HepG2 (cell line): ENCODE measurements around the gene PEAK3. TPM values are rescaled to one million over a fixed set of nuclear protein-coding genes. Genes with fewer than 3 reads are reported as not detected.

Experiments used
- GMEB2 ChIP-seq: IDR thresholded peaks from 2 replicates; pipeline ENCODE4 v1.6.1; 2016; ENCODE audit warnings: missing biosample characterization, missing genetic modification reagents, low read depth
- HOXA7 ChIP-seq: sonication (generic); formaldehyde crosslinking; IDR thresholded peaks from 2 replicates; pipeline ENCODE4 v1.8.1; 2022; ENCODE audit warnings: mild to moderate bottlenecking, missing genetic modification reagents, moderate library complexity
- JUN ChIP-seq: sonication (generic); formaldehyde crosslinking; IDR thresholded peaks from 2 replicates; pipeline ENCODE4 v1.4.0; 2020; ENCODE audit warnings: mild to moderate bottlenecking, missing genetic modification reagents
- MEIS1 ChIP-seq: sonication (generic); formaldehyde crosslinking; IDR thresholded peaks from 2 replicates; pipeline ENCODE4 v1.9.0; 2021; ENCODE audit warnings: mild to moderate bottlenecking, missing genetic modification reagents, moderate library complexity, borderline replicate concordance
- NFYC ChIP-seq: IDR thresholded peaks from 2 replicates; pipeline ENCODE4 v1.6.1; 2016; ENCODE audit warnings: missing genetic modification reagents, missing compliant biosample characterization
- POLR2G ChIP-seq: fragments of 200-400 bp; formaldehyde crosslinking; IDR thresholded peaks from 2 replicates; pipeline ENCODE4 v1.6.1; 2018; ENCODE audit warnings: mild to moderate bottlenecking, low read depth, low read length, moderate library complexity
- TBX2 ChIP-seq: sonication (generic); formaldehyde crosslinking; IDR thresholded peaks from 2 replicates; pipeline ENCODE4 v1.5.0; 2020; ENCODE audit warnings: missing genetic modification reagents, mild to moderate bottlenecking, borderline replicate concordance
- ZNF557 ChIP-seq: sonication (generic); formaldehyde crosslinking; IDR thresholded peaks from 2 replicates; pipeline ENCODE4 v1.4.0; 2020; ENCODE audit warnings: missing genetic modification reagents
- ZNF577 ChIP-seq: sonication (generic); formaldehyde crosslinking; IDR thresholded peaks from 2 replicates; pipeline ENCODE4 v1.4.0; 2020; ENCODE audit warnings: mild to moderate bottlenecking, low read depth, missing genetic modification reagents, borderline replicate concordance
- ZNF703 ChIP-seq: sonication (generic); formaldehyde crosslinking; IDR thresholded peaks from 2 replicates; pipeline ENCODE4 v1.5.1; 2020; ENCODE audit warnings: missing genetic modification reagents, mild to moderate bottlenecking, moderate library complexity, borderline replicate concordance
- ZNF780A ChIP-seq: sonication (generic); formaldehyde crosslinking; IDR thresholded peaks from 2 replicates; pipeline ENCODE4 v1.8.0; 2022; ENCODE audit warnings: mild to moderate bottlenecking, missing genetic modification reagents, moderate library complexity
- polyA plus RNA-seq, 8 experiments: library from polyadenylated mRNA; depleted of rRNA in 3 of 8; stranded (reverse) in 7 of 8; unstranded in 1 of 8; fragments of >200 nt; fragmentation: Illumina TruSeq in 4 of 8; extraction: Trizol in 4 of 8; gene quantifications; 2 replicates each; pipeline versions ENCODE4 v1.2.1 to v1.2.3, GENCODE V29; 2011 to 2016; ENCODE audit warnings: low read depth in 4 of 8, missing spikeins in 1 of 8, mixed read lengths in 1 of 8; ENCODE audit not compliant: insufficient read depth in 1 of 8
- total RNA-seq, 5 experiments: library from RNA; depleted of rRNA; stranded (reverse); fragments of >200 nt; fragmentation: Illumina TruSeq; extraction: Trizol; gene quantifications; 2 replicates each; pipeline ENCODE4 v1.2.3, GENCODE V29; 2016; ENCODE audit warnings: low read depth in 1 of 5
- TF ChIP-seq, protein P1 (sequence below): IDR thresholded peaks from 2 replicates; pipeline ENCODE4 v1.4.0; 2020; ENCODE audit warnings: mild to moderate bottlenecking, missing genetic modification reagents
- TF ChIP-seq, protein P2 (sequence below): sonication (generic); formaldehyde crosslinking; conservative IDR thresholded peaks from 2 replicates; pipeline ENCODE4 v1.8.0; 2022; ENCODE audit warnings: low read depth, missing genetic modification reagents
- TF ChIP-seq, protein P3 (sequence below): sonication (generic); formaldehyde crosslinking; IDR thresholded peaks from 2 replicates; pipeline ENCODE4 v1.5.0; 2020; ENCODE audit warnings: mild to moderate bottlenecking, missing genetic modification reagents, borderline replicate concordance
- TF ChIP-seq, protein P4 (sequence below): sonication (generic); formaldehyde crosslinking; conservative IDR thresholded peaks from 2 replicates; pipeline ENCODE4 v1.4.0; 2020; ENCODE audit warnings: mild to moderate bottlenecking, missing genetic modification reagents, moderate library complexity

PEAK3 gene
- total and polyA plus RNA-seq, 2 of the 13 experiments (the other 11 are each of a cell fraction or from before 2014, with no cell fraction given) = not detected

GRCh38 chr19:2237051-2237868 is 44.7 kb downstream of the PEAK3 start (continued):
- TF ChIP-seq MEIS1 (CRISPR knock-in tag) (no peak), NFYC (CRISPR knock-in tag) (no peak), ZNF577 (CRISPR knock-in tag) (no peak), ZNF703 (CRISPR knock-in tag) (no peak), POLR2G (no peak), HOXA7 (no peak), TBX2 (CRISPR knock-in tag) (no peak), GMEB2 (CRISPR knock-in tag) (no peak), ZNF780A (CRISPR knock-in tag) (no peak), ZNF557 (CRISPR knock-in tag) (no peak), JUN (CRISPR knock-in tag) (no peak)
- TF ChIP-seq, protein P1, sequence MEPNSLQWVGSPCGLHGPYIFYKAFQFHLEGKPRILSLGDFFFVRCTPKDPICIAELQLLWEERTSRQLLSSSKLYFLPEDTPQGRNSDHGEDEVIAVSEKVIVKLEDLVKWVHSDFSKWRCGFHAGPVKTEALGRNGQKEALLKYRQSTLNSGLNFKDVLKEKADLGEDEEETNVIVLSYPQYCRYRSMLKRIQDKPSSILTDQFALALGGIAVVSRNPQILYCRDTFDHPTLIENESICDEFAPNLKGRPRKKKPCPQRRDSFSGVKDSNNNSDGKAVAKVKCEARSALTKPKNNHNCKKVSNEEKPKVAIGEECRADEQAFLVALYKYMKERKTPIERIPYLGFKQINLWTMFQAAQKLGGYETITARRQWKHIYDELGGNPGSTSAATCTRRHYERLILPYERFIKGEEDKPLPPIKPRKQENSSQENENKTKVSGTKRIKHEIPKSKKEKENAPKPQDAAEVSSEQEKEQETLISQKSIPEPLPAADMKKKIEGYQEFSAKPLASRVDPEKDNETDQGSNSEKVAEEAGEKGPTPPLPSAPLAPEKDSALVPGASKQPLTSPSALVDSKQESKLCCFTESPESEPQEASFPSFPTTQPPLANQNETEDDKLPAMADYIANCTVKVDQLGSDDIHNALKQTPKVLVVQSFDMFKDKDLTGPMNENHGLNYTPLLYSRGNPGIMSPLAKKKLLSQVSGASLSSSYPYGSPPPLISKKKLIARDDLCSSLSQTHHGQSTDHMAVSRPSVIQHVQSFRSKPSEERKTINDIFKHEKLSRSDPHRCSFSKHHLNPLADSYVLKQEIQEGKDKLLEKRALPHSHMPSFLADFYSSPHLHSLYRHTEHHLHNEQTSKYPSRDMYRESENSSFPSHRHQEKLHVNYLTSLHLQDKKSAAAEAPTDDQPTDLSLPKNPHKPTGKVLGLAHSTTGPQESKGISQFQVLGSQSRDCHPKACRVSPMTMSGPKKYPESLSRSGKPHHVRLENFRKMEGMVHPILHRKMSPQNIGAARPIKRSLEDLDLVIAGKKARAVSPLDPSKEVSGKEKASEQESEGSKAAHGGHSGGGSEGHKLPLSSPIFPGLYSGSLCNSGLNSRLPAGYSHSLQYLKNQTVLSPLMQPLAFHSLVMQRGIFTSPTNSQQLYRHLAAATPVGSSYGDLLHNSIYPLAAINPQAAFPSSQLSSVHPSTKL = no peak
- TF ChIP-seq, protein P2, sequence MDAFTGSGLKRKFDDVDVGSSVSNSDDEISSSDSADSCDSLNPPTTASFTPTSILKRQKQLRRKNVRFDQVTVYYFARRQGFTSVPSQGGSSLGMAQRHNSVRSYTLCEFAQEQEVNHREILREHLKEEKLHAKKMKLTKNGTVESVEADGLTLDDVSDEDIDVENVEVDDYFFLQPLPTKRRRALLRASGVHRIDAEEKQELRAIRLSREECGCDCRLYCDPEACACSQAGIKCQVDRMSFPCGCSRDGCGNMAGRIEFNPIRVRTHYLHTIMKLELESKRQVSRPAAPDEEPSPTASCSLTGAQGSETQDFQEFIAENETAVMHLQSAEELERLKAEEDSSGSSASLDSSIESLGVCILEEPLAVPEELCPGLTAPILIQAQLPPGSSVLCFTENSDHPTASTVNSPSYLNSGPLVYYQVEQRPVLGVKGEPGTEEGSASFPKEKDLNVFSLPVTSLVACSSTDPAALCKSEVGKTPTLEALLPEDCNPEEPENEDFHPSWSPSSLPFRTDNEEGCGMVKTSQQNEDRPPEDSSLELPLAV = no peak
- TF ChIP-seq, protein P3, sequence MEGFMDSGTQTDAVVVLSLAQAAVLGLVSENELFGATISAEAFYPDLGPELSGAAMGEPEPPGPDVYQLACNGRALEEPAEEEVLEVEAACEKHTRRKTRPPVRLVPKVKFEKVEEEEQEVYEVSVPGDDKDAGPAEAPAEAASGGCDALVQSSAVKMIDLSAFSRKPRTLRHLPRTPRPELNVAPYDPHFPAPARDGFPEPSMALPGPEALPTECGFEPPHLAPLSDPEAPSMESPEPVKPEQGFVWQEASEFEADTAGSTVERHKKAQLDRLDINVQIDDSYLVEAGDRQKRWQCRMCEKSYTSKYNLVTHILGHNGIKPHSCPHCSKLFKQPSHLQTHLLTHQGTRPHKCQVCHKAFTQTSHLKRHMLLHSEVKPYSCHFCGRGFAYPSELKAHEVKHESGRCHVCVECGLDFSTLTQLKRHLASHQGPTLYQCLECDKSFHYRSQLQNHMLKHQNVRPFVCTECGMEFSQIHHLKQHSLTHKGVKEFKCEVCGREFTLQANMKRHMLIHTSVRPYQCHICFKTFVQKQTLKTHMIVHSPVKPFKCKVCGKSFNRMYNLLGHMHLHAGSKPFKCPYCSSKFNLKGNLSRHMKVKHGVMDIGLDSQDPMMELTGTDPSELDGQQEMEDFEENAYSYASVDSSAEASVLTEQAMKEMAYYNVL (CRISPR knock-in tag) = no peak
- TF ChIP-seq, protein P4, sequence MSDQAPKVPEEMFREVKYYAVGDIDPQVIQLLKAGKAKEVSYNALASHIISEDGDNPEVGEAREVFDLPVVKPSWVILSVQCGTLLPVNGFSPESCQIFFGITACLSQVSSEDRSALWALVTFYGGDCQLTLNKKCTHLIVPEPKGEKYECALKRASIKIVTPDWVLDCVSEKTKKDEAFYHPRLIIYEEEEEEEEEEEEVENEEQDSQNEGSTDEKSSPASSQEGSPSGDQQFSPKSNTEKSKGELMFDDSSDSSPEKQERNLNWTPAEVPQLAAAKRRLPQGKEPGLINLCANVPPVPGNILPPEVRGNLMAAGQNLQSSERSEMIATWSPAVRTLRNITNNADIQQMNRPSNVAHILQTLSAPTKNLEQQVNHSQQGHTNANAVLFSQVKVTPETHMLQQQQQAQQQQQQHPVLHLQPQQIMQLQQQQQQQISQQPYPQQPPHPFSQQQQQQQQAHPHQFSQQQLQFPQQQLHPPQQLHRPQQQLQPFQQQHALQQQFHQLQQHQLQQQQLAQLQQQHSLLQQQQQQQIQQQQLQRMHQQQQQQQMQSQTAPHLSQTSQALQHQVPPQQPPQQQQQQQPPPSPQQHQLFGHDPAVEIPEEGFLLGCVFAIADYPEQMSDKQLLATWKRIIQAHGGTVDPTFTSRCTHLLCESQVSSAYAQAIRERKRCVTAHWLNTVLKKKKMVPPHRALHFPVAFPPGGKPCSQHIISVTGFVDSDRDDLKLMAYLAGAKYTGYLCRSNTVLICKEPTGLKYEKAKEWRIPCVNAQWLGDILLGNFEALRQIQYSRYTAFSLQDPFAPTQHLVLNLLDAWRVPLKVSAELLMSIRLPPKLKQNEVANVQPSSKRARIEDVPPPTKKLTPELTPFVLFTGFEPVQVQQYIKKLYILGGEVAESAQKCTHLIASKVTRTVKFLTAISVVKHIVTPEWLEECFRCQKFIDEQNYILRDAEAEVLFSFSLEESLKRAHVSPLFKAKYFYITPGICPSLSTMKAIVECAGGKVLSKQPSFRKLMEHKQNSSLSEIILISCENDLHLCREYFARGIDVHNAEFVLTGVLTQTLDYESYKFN = no peak
